Stimulated activated CD4-positive, alpha-beta T cell treated with anti-CD3 and anti-CD28 coated beads, Interleukin-1b, Interleukin-23, amount 100 ng/mL, for 1 hour (primary cell): ENCODE measurements around the gene YY2.
"Not testable (repeated sequence)": the region's sequence is repeated elsewhere in the genome, so short reads cannot be mapped to it uniquely, and the experiment has no call there.

ENCODE experiments used
- DNase-seq, 2 donors: peaks; one replicate each; pipeline ENCODE4 v3.0.0-alpha.2; 2020; ENCODE audit warnings: low read depth in 2 of 2

Gene YY2

DNA sequence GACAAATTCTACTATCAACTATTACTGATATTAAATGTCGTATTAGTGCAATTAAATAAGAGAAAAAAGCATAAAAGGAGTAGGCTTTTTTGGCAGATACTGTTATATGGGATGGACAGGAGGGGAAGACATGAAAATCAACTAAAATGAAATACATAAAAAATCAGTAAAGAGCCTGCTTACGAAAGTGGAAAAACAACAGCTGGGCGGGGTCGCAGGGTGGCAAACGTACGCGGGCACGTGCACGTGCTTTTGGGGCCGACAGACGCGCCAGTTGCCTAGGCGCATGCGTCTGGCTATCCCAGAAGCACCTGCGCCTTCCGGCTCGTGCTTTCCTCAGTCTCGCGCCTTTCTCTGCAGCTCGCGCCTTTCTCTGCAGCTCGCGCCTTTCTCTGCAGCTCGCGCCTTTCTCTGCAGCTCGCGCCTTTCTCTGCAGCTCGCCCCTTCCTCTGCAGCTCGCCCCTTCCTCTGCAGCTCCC lies at the start of gene YY2:
YY2 (plus strand) TSS at position 51 of the 479 bp plus-strand sequence. CDS start 498 bp downstream, outside the sequence.
- DNase-seq: no peak

- DNase-seq: no peak
Measured at GRCh38 chrX:21806691-21807090, 49.1 kb upstream of the YY2 start.

- no peak for DNase-seq
Measured at GRCh38 chrX:21811832-21812231, 44.0 kb upstream of the YY2 start.

GRCh38 chrX:21812628-21813027 lies 43.2 kb upstream of the YY2 start:
- no peak for DNase-seq

GRCh38 chrX:21813612-21814368 lies 42.0 kb upstream of the YY2 start:
- no peak for DNase-seq

GRCh38 chrX:21816136-21816535 lies 39.7 kb upstream of the YY2 start:
- DNase-seq: no peak

DNA sequence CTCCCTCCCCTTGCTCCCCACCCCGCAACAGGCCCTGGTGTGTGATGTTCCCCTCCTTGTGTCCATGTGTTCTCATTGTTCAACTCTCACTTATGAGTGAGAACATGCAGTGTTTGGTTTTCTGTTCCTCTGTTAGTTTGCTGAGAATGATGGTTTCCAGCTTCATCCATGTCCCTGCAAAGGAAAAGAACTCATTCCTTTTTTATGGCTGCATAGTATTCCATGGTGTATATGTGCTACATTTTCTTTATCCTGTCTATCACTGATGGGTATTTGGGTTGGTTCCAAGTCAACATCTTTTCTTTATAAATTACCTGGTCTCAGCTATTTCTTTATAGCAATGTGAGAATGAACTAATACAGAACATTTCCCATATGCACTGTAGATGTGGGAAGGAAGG lies 35.6 kb upstream of the YY2 start:
- not testable (repeated sequence) for DNase-seq

- DNase-seq: no peak
Measured at GRCh38 chrX:21821875-21822274, 33.9 kb upstream of the YY2 start.

- no peak for DNase-seq
Measured at GRCh38 chrX:21831496-21831895, 24.3 kb upstream of the YY2 start.

- DNase-seq: no peak
Measured at GRCh38 chrX:21837056-21837455, 18.7 kb upstream of the YY2 start.

DNA sequence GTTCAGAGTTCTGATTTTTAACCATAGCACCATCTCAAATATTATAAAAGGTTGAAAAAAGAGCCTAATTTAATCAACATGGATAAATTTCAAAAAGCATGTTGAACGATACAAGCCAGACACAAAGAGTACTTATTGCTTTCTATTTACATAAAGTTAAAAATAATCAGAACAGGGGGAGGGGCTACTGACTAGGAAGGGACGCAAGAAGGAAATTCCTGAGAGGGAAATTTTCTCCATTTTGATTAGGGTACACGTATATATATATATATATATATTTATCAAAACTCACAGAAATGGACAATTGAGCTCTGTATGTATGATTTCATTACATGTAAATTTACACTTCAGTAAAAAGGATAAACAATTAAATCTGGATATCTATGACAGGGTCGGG lies 16.9 kb upstream of the YY2 start:
- DNase-seq: no peak

DNA sequence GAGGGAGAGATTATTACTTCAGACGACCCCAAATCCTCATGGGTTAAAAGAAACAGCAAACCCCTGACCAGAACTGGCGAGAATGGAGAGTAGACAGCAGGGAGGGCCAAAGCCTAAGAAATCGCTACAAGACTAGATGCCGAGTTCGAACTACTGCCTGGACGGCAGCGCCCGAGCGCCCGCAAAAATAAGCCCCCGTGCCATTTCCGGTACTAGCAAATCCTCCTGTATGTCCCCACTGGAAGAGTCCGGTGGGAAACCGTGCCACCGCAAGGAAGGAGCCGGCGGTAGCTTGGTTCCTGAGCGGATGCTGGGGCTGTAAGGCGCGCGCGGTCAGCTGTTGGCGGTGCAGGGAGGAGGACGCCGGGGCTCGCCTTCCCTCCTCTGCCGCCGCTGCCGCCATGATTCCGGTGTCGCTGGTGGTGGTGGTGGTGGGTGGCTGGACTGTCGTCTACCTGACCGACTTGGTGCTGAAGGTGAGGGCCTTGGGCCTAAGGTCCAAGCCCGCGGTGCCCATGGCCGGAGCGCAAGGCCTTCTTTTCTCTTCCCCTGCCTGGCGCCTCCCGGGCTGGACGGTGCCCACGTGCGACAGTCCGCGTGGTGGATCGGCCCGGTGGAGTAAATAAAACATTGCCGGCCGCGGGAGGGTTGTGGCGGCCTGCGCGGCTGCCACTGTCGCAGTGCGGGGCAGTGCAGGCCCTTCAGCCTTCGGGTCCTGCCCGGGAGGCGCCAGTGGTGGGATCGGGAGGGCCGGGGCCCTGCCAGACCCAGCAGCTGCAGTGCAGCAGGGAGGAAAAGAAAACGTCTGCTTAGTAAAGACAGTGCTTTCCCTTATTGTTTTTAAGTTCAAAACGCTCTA lies 16.2 kb upstream of the YY2 start, which contains the start of gene MBTPS2:
MBTPS2 (plus strand) TSS at position 284 of the 859 bp plus-strand sequence; CDS start at position 402, 118 bp downstream.
- DNase-seq: peak; percentile 51 to 60

- no peak for DNase-seq
Measured at GRCh38 chrX:21840193-21840545, 15.6 kb upstream of the YY2 start.

DNA sequence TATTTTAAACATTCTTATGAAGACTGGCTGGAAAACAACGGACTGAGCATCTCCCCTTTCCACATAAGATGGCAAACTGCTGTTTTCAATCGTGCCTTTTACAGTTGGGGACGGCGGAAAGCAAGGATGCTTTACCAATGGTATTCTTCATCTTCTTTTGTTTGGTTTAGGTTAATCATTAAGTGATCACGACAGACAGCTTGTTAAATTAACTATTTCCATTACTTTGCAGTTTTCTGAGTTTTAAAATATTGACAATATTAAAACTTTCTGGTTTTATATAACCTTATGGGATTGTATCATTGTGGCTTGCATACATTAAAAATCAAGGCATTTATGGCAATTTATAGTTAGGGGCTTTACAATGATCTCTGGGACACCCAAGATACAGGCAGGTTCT lies 12.6 kb upstream of the YY2 start:
- no peak for DNase-seq

DNA sequence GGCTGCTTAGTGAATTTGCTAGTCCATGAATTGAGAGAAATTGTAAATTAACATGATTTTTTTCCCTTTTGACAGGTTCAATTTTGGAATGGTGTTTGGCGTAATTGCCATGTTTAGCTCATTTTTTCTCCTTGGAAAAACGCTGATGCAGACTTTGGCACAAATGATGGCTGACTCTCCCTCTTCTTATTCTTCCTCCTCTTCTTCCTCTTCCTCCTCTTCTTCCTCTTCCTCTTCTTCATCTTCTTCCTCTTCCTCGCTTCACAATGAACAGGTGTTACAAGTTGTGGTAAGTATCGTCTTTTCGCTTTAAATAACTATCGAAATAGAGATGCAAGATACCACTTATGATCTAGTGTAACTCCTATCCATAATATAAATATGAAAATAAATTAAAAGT lies 10.7 kb upstream of the YY2 start:
- no peak for DNase-seq

DNA sequence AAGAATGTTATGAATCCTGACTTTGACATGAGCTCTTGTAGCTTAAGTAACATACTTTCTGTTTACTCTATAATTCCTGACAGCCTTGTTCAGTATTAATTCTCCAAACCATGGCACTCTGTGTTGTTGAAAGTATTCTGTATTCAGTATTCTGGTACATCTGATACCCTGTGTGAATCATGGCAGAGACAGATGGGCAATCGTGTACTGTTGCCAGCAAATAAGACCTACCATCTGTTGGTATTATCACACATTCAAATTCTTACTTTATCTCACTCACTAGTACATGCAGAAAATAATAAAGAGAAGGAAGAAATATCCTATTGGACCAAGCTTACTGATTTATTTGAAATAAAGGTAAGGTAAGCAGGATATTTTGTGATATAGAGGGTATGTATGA lies 8.4 kb upstream of the YY2 start:
- DNase-seq: no peak

DNA sequence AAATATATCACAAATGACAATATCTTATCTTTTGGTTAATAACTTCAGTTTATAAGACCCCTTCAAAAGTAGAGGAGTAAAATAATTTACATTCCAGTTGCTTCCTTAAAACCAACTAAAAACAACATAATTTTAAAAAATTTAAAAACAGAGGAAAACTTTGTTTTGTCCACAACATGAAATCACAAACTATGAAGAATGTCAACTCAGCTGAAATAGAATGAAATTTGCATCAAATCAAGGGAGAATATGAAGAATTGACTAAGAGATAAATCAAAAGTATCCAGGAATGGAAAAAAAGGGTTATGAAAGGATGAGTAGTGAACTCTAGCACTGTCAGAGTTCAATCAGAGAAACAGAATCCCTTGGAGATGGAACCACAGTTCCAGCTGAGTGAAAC lies 2.2 kb upstream of the YY2 start:
- no peak for DNase-seq

DNA sequence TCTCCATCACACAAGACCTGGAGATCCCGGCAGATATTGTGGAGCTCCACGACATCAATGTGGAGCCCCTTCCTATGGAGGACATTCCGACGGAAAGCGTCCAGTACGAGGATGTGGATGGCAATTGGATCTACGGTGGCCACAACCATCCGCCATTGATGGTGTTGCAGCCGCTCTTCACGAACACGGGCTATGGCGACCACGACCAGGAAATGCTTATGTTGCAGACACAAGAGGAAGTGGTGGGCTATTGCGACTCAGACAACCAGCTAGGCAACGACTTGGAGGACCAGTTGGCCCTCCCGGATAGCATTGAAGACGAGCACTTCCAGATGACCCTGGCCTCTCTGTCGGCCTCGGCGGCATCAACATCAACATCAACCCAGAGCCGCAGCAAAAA lies 717 bp downstream of the YY2 start:
- DNase-seq: no peak

DNA sequence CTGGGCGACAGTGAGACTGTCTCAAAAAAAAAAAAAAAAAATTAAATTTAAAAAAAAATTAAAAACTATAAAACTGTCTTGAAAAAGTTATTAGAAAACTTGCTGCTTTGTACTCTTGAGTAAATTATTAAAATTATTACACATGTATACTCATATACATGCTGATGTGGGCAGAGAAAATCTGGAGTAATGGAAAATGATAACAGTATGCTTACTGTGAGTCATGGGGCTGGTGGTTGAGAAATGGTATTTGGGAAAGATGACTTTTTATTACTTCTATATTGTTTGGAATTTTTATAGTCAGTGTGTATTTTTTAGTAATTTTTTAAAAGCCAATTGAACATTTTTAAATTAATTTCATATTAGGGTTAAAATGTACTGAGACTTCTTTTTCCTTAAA lies 7.5 kb downstream of the YY2 start:
- no peak for DNase-seq

GRCh38 chrX:21865436-21865835 lies 9.6 kb downstream of the YY2 start:
- DNase-seq: no peak

DNA sequence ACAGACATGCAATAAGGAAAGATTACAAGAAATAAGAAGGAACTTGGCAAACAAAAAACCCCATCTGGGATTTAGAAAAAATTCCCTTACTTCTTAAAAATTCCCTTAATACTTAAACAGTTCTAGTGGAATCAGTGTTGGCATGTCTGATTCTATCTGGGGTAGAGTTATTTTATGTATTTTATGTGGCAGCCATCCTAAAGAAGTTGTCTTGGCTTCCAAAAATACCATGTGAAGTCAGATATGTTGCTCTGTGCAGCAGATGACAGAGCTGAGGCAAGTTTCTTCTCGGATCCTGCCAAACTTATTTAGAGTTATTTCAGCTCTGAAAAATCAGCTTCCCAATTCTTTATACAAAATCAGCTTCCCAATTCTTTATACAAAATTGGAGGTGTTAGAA lies 14.7 kb downstream of the YY2 start:
- no peak for DNase-seq

DNA sequence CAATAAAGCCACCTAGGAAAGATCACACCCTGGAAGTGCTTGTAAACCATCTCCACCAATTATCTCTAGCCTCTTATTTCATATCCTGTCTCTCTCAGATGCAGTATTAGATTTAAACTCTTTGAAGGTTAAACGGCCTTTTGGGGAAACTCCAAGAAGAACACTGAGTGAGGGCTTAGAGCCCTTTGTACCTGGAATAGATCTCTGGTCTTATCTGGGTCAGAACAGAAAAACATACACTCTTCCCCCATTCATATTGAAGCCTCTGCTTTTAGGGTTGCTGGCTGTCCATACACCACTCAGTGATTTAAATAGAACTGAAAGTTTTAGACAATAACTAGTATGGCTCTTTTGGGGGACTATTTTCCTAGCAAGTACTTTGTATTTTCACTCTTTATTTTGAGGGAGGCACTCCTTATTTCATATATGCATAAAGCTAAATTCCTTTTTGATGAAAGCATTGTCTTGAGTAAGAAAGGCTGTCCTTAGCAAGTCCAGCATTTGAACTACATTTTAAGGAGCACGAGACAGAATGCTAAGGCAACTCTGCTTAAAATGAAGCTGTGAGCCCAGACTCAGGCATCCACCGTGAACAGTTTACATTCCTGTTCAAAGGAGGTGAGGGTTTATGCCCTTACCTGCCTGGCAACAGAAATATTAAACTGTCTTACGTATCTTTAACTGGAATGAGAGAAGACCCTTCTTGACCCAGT lies 17.4 kb downstream of the YY2 start:
- DNase-seq: no peak
